Measurements from ENCODE around the gene NPR3.

Gene NPR3

GRCh38 chr5:32810804-32811203 lies 99.7 kb downstream of the NPR3 start:
- no peak for DNase-seq (ENCODE audit: low read depth)

GRCh38 chr5:32812399-32812798 lies 101.3 kb downstream of the NPR3 start:
- DNase-seq (ENCODE audit: low read depth) = no peak

GRCh38 chr5:32814141-32814540 lies 103.0 kb downstream of the NPR3 start:
- no peak for DNase-seq (ENCODE audit: low read depth)

GRCh38 chr5:32814620-32815019 lies 103.5 kb downstream of the NPR3 start:
- DNase-seq (ENCODE audit: low read depth) = no peak

- no peak for DNase-seq (ENCODE audit: low read depth)
These were observed 116.9 kb downstream of the NPR3 start for GRCh38 chr5:32827981-32828380.

GRCh38 chr5:32828492-32828891 lies 117.4 kb downstream of the NPR3 start:
- DNase-seq (ENCODE audit: low read depth) = no peak

GRCh38 chr5:32831624-32832023 lies 120.5 kb downstream of the NPR3 start:
- no peak for DNase-seq (ENCODE audit: low read depth)

GRCh38 chr5:32833127-32833526 lies 122.0 kb downstream of the NPR3 start:
- DNase-seq (ENCODE audit: low read depth) = no peak

GRCh38 chr5:32833663-32834062 lies 122.5 kb downstream of the NPR3 start:
- no peak for DNase-seq (ENCODE audit: low read depth)

- DNase-seq (ENCODE audit: low read depth) = no peak
These were observed 123.1 kb downstream of the NPR3 start for GRCh38 chr5:32834251-32834650.

- no peak for DNase-seq (ENCODE audit: low read depth)
These were observed 125.1 kb downstream of the NPR3 start for GRCh38 chr5:32836176-32836575.

- DNase-seq (ENCODE audit: low read depth) = no peak
These were observed 126.1 kb downstream of the NPR3 start for GRCh38 chr5:32837211-32837610.

GRCh38 chr5:32839106-32839505 lies 128.0 kb downstream of the NPR3 start:
- DNase-seq (ENCODE audit: low read depth) = no peak

- no peak for DNase-seq (ENCODE audit: low read depth)
These were observed 129.5 kb downstream of the NPR3 start for GRCh38 chr5:32840606-32841005.

Measured in activated T-helper 9 cell treated with anti-CD3 and anti-CD28 coated beads, Interleukin-2, amount 50 U/mL, for 16 hours (primary cell).